HCT116 (cell line): ENCODE results near the gene KCNC4. TPM values are rescaled to one million over a fixed set of nuclear protein-coding genes. Genes with fewer than 3 reads are reported as not detected.

ENCODE experiments used
- ATAC-seq: fragments of 200-7000 bp; cut with Tn5 transposase; 2 replicates; pipeline ENCODE4 v1.9.1; 2020; ENCODE audit warnings: mild to moderate bottlenecking, moderate library complexity
- BruUV-seq: library from RNA; stranded (reverse); fragments of 400-500 nt; replicated peaks from 2 replicates; lab custom pipeline; 2021; lab: Mats Ljungman, UMichigan
- CTCF ChIA-PET: fragments of 300-600 bp; sonication (Branson Sonifier 250); formaldehyde crosslinking; loops from one replicate; lab custom pipeline; 2021; ENCODE audit warnings: antibody characterized with exemption; lab: Charles Lee
- POLR2A ChIA-PET: fragments of 300-600, 350-600 bp; sonication (Branson Sonifier 250); formaldehyde crosslinking; loops from one replicate; lab custom pipeline; 2021; ENCODE audit warnings: antibody characterized with exemption; lab: Charles Lee
- RAD21 ChIA-PET, 2 experiments: fragments of 300-600 bp; sonication (Branson Sonifier 250); formaldehyde crosslinking; loops; one replicate each; lab custom pipeline; 2023; ENCODE audit warnings: low total read pairs in 2 of 2; ENCODE audit not compliant: uncharacterized antibody in 2 of 2, unreplicated experiment in 2 of 2, low non-redundant PET in 1 of 2; lab: Charles Lee
- DNase-seq: peaks from one replicate; pipeline ENCODE4 v3.0.0-alpha.2; 2010; ENCODE audit warnings: low read depth, low spot score
- H2AFZ ChIP-seq: fragments of 200-600 bp; shearing (Covaris generic), sonication (generic); 2 replicates; pipeline ENCODE4 v1.6.1; 2017; ENCODE audit warnings: low read depth, mixed run types, mixed read lengths, antibody characterized with exemption, low read length; ENCODE audit not compliant: poor library complexity, severe bottlenecking
- H3K27ac ChIP-seq: 2 replicates; pipeline ENCODE4 v1.5.1; 2012; ENCODE audit warnings: low read depth, low read length
- H3K27me3 ChIP-seq: fragments of 200-600 bp; sonication (generic); 2 replicates; pipeline ENCODE4 v1.6.1; 2016; ENCODE audit warnings: mixed run types, low read length, mixed read lengths; ENCODE audit not compliant: insufficient read depth
- H3K36me3 ChIP-seq, 2 experiments: fragments of 200-500 bp in 1 of 2; fragments of 200-600 bp in 1 of 2; sonication (Bioruptor generic) in 1 of 2; sonication (generic) in 1 of 2; 2 replicates each; pipeline versions ENCODE4 v1.5.1 to v1.6.1; 2014 to 2016; ENCODE audit warnings: low read length in 2 of 2, inconsistent platforms in 1 of 2, mixed read lengths in 1 of 2, mixed run types in 1 of 2; ENCODE audit not compliant: insufficient read depth in 2 of 2, control insufficient read depth in 1 of 2
- H3K4me1 ChIP-seq, 2 experiments: fragments of 200-600 bp in 1 of 2; sonication (generic) in 1 of 2; 2 replicates each; pipeline versions ENCODE4 v1.5.1 to v1.6.1; 2012 to 2017; ENCODE audit warnings: low read length in 2 of 2, inconsistent platforms in 1 of 2, mild to moderate bottlenecking in 1 of 2, mixed read lengths in 1 of 2, mixed run types in 1 of 2, moderate library complexity in 1 of 2; ENCODE audit not compliant: insufficient read depth in 2 of 2, control insufficient read depth in 1 of 2
- H3K4me2 ChIP-seq: fragments of 200-600 bp; sonication (generic); 2 replicates; pipeline ENCODE4 v1.6.1; 2017; ENCODE audit warnings: mixed run types, low read length, mixed read lengths
- H3K4me3 ChIP-seq, 2 experiments: fragments of 200-600 bp in 1 of 2; sonication (generic) in 1 of 2; replicated peaks in 1 of 2; 2 replicates each; pipeline ENCODE4 v1.5.1; 2011 to 2016; ENCODE audit warnings: low read length in 2 of 2, control low read depth in 1 of 2, low read depth in 1 of 2, mild to moderate bottlenecking in 1 of 2, mixed read lengths in 1 of 2, mixed run types in 1 of 2
- H3K79me2 ChIP-seq: fragments of 200-600 bp; sonication (generic); 2 replicates; pipeline ENCODE4 v1.6.1; 2017; ENCODE audit warnings: mild to moderate bottlenecking, mixed run types, low read length, moderate library complexity, mixed read lengths; ENCODE audit not compliant: insufficient read depth
- H3K9ac ChIP-seq: fragments of 200-600 bp; sonication (generic); 2 replicates; pipeline ENCODE4 v1.6.1; 2016; ENCODE audit warnings: low read length, mixed read lengths
- H3K9me2 ChIP-seq: fragments of 200-600 bp; sonication (generic), shearing (Covaris generic); 2 replicates; pipeline ENCODE4 v1.6.1; 2017; ENCODE audit warnings: mixed run types, mild to moderate bottlenecking, moderate library complexity; ENCODE audit not compliant: insufficient read depth
- H3K9me3 ChIP-seq, 2 experiments: fragments of 200-500 bp in 1 of 2; fragments of 200-600 bp in 1 of 2; sonication (Bioruptor generic) in 1 of 2; sonication (generic) in 1 of 2; 2 replicates each; pipeline ENCODE4 v1.6.1; 2014 to 2017; ENCODE audit warnings: low read length in 2 of 2, mixed read lengths in 2 of 2, inconsistent platforms in 1 of 2, low read depth in 1 of 2, mild to moderate bottlenecking in 1 of 2, mixed run types in 1 of 2, moderate library complexity in 1 of 2; ENCODE audit not compliant: control insufficient read depth in 1 of 2, insufficient read depth in 1 of 2
- H4K20me1 ChIP-seq: fragments of 200-600 bp; sonication (generic), shearing (Covaris generic); 2 replicates; pipeline ENCODE4 v1.6.1; 2017; ENCODE audit warnings: mixed run types, mild to moderate bottlenecking, moderate library complexity; ENCODE audit not compliant: insufficient read depth
- CBX3 ChIP-seq: IDR thresholded peaks from 2 replicates; pipeline ENCODE4 v1.6.1; 2012; ENCODE audit warnings: low read depth
- EGR1 ChIP-seq: IDR thresholded peaks from 2 replicates; pipeline ENCODE4 v1.6.1; 2012; ENCODE audit warnings: low read depth
- REST ChIP-seq: IDR thresholded peaks from 2 replicates; pipeline ENCODE4 v1.6.1; 2012; ENCODE audit warnings: low read depth
- ZBTB33 ChIP-seq: IDR thresholded peaks from 2 replicates; pipeline ENCODE4 v1.6.1; 2011; ENCODE audit warnings: mild to moderate bottlenecking, low read length, moderate library complexity; ENCODE audit not compliant: insufficient replicate concordance; ENCODE audit errors: extremely low read depth
- intact Hi-C: fragments of 100-400 bp; cut with micrococcal nuclease; formaldehyde crosslinking; loops from 2 replicates; pipeline ENCODE4 v1.10.0; 2022
- total RNA-seq: library from RNA; stranded (reverse); gene quantifications from one replicate; pipeline ENCODE4 v1.2.1, GENCODE V29; 2021; ENCODE audit not compliant: unreplicated experiment

Gene KCNC4
- total RNA-seq, 1 experiment from 2014 or later = 13.0 TPM

GRCh38 chr1:110229348-110230001 lies 19.4 kb downstream of the KCNC4 start:
- ChIA-PET RAD21 (no interaction called here), POLR2A (no interaction called here), CTCF (no interaction called here)
- intact Hi-C loops = no loop called here
- H3K4me1 ChIP-seq = peaks cover 0 to 8% of the 10 kb centered on the region in 2 experiments; a peak in 1 of 4 replicates
- H3K27me3 ChIP-seq = no peaks in the 10 kb centered on the region
- no peak for DNase-seq
- no peaks in the 10 kb centered on the region for H4K20me1 ChIP-seq
- H3K4me2 ChIP-seq = no peak overlapping the region
- H3K9me2 ChIP-seq = no peaks in the 10 kb centered on the region
- H3K79me2 ChIP-seq = no peaks in the 10 kb centered on the region
- no peaks in the 10 kb centered on the region for H3K9me3 ChIP-seq
- no peak for ATAC-seq
- TF ChIP-seq REST (no peak), EGR1 (no peak), CBX3 (no peak), ZBTB33 (no peak)
- H3K36me3 ChIP-seq = no peaks in the 10 kb centered on the region; a peak in 1 of 4 replicates
- no peak overlapping the region for H2AFZ ChIP-seq
- no TSS peak for BruUV-seq
- H3K4me3 ChIP-seq = no peak overlapping the region
- no peak overlapping the region for H3K9ac ChIP-seq
- no peak overlapping the region for H3K27ac ChIP-seq
